ENCODE measurements around the gene EDEM3.
"Not testable (repeated sequence)": the region's sequence is repeated elsewhere in the genome, so short reads cannot be mapped to it uniquely, and the experiment has no call there.

Gene EDEM3

DNA sequence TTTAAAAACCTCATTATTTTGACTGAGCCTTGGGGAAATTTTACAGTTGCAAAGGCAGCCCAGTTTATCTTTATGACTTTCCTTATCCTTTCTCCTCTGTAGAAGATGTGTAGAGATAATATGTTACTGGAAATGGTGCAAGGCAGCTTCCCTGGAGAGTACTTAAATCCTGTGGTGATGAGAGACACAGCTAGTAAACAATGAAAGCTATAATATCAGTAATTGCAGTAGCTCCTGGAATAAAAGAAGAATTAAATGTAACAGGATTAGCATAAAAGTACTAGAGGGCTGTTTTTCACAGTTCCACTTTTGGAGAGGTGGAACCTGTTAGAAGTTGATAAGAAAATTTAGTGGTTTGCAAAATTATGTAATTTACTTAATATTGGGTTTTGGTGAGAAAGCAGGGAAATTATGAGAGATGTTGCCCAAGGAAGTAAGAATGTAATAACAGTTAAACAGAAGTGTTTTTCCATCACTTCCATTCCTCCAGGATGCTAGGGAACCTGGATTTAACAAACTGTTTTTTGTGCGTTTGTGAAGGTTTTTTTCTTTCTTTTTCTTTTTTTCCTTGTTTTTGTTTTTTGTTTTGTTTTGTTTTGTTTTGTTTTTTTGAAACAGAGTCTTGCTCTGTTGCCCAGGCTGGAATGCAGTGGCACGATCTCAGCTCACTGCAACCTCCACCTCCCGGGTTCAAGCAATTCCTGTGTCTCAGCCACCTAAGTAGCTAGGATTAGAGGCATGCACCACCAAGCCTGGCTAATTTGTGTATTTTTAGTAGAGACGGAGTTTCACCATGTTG lies 15.7 kb upstream of the EDEM3 start:
- TF ChIP-seq, protein P1, sequence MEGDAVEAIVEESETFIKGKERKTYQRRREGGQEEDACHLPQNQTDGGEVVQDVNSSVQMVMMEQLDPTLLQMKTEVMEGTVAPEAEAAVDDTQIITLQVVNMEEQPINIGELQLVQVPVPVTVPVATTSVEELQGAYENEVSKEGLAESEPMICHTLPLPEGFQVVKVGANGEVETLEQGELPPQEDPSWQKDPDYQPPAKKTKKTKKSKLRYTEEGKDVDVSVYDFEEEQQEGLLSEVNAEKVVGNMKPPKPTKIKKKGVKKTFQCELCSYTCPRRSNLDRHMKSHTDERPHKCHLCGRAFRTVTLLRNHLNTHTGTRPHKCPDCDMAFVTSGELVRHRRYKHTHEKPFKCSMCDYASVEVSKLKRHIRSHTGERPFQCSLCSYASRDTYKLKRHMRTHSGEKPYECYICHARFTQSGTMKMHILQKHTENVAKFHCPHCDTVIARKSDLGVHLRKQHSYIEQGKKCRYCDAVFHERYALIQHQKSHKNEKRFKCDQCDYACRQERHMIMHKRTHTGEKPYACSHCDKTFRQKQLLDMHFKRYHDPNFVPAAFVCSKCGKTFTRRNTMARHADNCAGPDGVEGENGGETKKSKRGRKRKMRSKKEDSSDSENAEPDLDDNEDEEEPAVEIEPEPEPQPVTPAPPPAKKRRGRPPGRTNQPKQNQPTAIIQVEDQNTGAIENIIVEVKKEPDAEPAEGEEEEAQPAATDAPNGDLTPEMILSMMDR (IDR thresholded peaks at IDR 0.05) = no peak
- TF ChIP-seq ZFX (IDR thresholded peaks at IDR 0.05; ENCODE audit: borderline replicate concordance) = no peak
- peak overlapping the region; percentile 32; the same call in 1 of the 2 replicates for H3K27ac ChIP-seq

GRCh38 chr1:184769241-184769640 lies 14.6 kb upstream of the EDEM3 start:
- no peak for TF ChIP-seq ZFX (IDR thresholded peaks at IDR 0.05; ENCODE audit: borderline replicate concordance)
- TF ChIP-seq, protein P1 (IDR thresholded peaks at IDR 0.05) = no peak
- no peak overlapping the region for H3K27ac ChIP-seq

DNA sequence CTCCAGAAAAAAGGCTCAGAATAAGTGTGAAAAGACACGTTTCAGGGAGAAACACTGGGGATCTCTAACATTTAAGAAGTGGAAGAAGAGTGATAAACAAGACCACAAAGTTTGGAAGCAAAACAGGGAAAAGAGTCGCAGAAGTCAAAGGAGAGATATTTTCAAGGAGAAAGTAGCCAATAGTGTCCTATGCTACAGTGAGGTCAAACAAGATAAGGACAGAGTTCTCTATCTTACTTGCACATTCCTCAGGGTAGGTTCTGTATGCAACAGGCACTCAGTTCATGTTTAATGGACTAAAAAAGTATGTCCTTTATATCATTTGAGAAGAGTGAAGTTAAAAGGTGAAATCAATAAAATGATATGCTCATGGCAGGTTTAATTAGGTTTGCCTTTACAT lies 13.8 kb upstream of the EDEM3 start:
- TF ChIP-seq, protein P1 (IDR thresholded peaks at IDR 0.05) = no peak
- no peak for TF ChIP-seq ZFX (IDR thresholded peaks at IDR 0.05; ENCODE audit: borderline replicate concordance)
- no peak overlapping the region for H3K27ac ChIP-seq

GRCh38 chr1:184767591-184767990 lies 12.9 kb upstream of the EDEM3 start:
- H3K27ac ChIP-seq = no peak overlapping the region
- no peak for TF ChIP-seq ZFX (IDR thresholded peaks at IDR 0.05; ENCODE audit: borderline replicate concordance)
- TF ChIP-seq, protein P1 (IDR thresholded peaks at IDR 0.05) = no peak

- TF ChIP-seq, protein P1 (IDR thresholded peaks at IDR 0.05) = no peak
- TF ChIP-seq ZFX (IDR thresholded peaks at IDR 0.05; ENCODE audit: borderline replicate concordance) = no peak
Observed at GRCh38 chr1:184764483-184764882, 9.8 kb upstream of the EDEM3 start.

DNA sequence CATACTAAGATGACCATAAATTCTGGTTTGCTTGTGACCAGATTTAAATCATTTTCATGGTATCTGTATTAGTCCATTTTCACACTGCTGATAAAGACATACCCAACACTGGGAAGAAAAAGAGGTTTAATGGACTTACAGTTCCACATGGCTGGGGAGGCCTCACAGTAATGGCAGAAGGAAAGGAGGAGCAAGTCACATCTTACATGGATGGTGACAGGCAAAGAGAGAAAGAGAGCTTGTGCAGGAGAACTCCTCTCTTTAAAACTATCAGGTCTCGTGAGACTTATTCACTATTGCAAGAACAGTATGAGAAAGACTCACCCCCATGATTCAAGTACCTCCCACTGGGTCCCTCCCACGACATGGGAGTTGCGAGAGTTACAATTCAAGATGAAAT lies 8.9 kb upstream of the EDEM3 start:
- not testable (repeated sequence) for H3K27ac ChIP-seq

More at GRCh38 chr1:184764483-184764882, 9.8 kb upstream of the EDEM3 start:
- no peak overlapping the region for H3K27ac ChIP-seq

DNA sequence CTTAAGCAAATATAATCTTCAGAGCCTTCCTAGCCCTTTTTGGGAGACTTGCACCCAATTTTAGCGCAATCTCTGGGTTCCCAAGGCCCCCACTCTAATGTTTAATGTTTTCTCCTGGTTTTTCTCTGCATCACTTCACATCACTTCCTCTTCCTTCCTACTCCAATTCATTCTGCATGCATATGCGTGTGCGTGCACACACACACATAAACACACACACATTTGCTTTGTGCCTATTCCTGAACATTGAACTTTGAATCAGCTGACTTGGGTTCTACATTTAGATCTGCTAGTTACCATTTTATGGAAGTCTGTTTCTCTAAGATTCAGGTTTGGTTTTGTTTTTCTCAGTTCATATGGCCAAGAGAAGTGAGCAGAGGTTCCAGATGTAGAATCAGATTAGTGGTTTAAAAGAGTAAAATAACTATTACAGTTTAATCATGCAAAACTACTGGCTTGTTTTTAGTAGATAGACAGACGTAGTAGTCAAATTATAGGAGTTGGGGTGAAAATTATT lies 7.4 kb upstream of the EDEM3 start:
- H3K27ac ChIP-seq = peak overlapping the region; percentile 76
- no peak for TF ChIP-seq ZFX (IDR thresholded peaks at IDR 0.05; ENCODE audit: borderline replicate concordance)
- TF ChIP-seq, protein P1 (IDR thresholded peaks at IDR 0.05) = no peak
